Mucosa of rectum (tissue), 2 donors: ENCODE data around the gene LYSMD2.
A peak's percentile ranks its signal among the peaks of the same experiment; 100 is the strongest.

Source experiments
- H3K27ac ChIP-seq, 2 donors: one replicate each; pipeline ENCODE4 v1.7.0; 2013; ENCODE audit warnings: inconsistent platforms in 2 of 2, low read depth in 2 of 2, low read length in 2 of 2
- H3K27me3 ChIP-seq, 2 donors: one replicate each; pipeline ENCODE4 v1.7.0; 2013; ENCODE audit warnings: low read length in 2 of 2; ENCODE audit not compliant: control insufficient read depth in 2 of 2, insufficient read depth in 2 of 2
- H3K36me3 ChIP-seq, 2 donors: one replicate each; pipeline ENCODE4 v1.7.0; 2013; ENCODE audit warnings: low read length in 2 of 2; ENCODE audit not compliant: control insufficient read depth in 2 of 2, insufficient read depth in 2 of 2
- H3K4me1 ChIP-seq, 2 donors: one replicate each; pipeline ENCODE4 v1.7.0; 2013; ENCODE audit warnings: low read length in 2 of 2, mild to moderate bottlenecking in 1 of 2; ENCODE audit not compliant: control insufficient read depth in 2 of 2, insufficient read depth in 2 of 2
- H3K4me3 ChIP-seq, 2 donors: one replicate each; pipeline ENCODE4 v1.7.0; 2013; ENCODE audit warnings: low read length in 2 of 2
- H3K9ac ChIP-seq, 2 donors: one replicate each; pipeline ENCODE4 v1.7.0; 2013; ENCODE audit warnings: low read length in 2 of 2, low read depth in 1 of 2, mild to moderate bottlenecking in 1 of 2
- H3K9me3 ChIP-seq, 2 donors: one replicate each; pipeline ENCODE4 v1.7.0; 2013; ENCODE audit warnings: low read length in 2 of 2; ENCODE audit not compliant: control insufficient read depth in 2 of 2
- donor health status: healthy.
- donor health status: Normal muscosa, but diverticular disease.

Gene LYSMD2

DNA sequence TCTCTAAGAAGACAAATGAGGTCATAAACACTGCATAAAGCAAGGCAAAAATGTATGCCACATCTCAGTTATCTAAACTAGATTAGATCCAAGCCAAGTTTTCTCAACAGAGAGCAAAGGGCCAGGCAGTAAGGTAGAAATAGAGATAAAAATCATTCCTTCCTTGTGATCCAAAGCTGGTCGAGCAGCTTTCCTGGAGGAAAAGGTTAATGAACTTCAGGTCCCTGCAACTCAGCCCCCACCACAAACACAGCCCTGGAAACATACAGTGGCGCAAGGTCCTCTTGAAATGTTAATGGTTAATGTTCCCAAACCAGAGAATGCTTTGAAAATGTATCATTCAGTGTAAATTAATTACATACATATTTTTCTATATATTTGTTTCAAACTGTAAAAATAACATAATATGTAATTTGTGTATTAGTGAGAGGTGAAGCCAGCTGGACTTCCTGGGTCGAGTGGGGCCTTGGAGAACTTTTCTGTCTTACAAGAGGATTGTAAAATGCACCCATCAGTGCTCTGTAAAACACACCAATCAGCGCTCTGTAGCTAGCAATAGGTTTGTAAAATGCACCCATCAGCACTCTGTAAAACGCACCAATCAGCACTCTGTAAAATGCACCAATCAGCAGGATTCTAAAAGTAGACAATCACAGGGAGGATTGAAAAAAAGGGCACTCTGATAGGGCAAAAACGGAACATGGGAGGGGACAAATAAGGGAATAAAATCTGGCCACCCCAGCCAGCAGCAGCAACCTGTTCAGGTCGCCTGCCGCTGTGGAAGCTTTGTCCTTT, 17.1 kb downstream of the LYSMD2 start:
- H3K9ac ChIP-seq = no peak overlapping the region
- peaks cover 0 to 3% of the 10 kb centered on the region in 2 donors for H3K4me1 ChIP-seq
- H3K27ac ChIP-seq = no peak overlapping the region
- H3K4me3 ChIP-seq = no peak overlapping the region
- no peaks in the 10 kb centered on the region for H3K27me3 ChIP-seq
- H3K36me3 ChIP-seq = peaks cover 2% of the 10 kb centered on the region in 2 donors
- no peaks in the 10 kb centered on the region for H3K9me3 ChIP-seq

DNA sequence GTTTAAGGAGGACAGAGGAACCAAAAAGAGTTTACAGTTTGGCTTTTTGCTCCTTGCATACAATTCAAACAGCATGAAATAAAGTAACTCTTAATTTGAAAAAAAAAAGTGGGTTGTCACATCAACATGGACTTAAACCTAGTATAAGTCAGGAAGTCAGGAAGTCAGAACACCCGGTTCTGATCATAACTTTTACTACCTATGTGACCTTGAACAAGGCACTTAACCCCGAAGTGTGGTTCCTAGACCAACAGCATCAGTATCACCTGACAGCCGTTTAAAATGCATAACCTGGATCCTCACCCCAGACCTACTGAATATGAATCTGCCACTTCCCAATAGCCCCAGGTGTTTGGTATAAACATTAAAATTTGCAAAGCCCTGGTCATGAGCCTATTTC, 18.7 kb downstream of the LYSMD2 start:
- Histone ChIP-seq H3K27me3 (no peaks in the 10 kb centered on the region), H3K27ac (no peak overlapping the region), H3K9me3 (no peaks in the 10 kb centered on the region), H3K36me3 (peaks cover 2% of the 10 kb centered on the region in 2 donors), H3K9ac (no peak overlapping the region), H3K4me1 (peaks cover 0 to 3% of the 10 kb centered on the region in 2 donors), H3K4me3 (no peak overlapping the region)

DNA sequence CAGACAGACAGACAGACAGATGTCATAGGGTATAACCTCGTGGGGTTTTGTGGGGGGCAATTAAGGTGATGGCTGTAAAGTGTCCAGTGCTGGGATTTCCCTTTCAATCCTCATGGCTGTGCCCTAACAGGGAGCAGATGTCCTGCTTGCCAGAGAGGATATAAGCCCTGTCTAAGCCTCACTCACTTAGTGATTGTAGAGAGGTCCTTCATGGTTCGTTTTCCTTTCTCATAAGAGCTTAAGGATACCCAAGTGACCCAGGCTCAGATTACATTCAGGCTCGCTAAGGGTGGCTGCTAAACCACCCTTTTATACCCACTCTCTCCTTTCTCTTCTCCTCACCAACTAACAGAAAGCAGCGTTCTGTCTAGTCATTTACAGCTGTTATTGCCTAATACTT, 19.2 kb downstream of the LYSMD2 start:
- Histone ChIP-seq H3K4me1 (peaks cover 0 to 3% of the 10 kb centered on the region in 2 donors), H3K36me3 (peaks cover under 1 to 2% of the 10 kb centered on the region in 2 donors), H3K9me3 (no peaks in the 10 kb centered on the region), H3K4me3 (no peak overlapping the region), H3K27me3 (no peaks in the 10 kb centered on the region), H3K9ac (no peak overlapping the region), H3K27ac (no peak overlapping the region)

DNA sequence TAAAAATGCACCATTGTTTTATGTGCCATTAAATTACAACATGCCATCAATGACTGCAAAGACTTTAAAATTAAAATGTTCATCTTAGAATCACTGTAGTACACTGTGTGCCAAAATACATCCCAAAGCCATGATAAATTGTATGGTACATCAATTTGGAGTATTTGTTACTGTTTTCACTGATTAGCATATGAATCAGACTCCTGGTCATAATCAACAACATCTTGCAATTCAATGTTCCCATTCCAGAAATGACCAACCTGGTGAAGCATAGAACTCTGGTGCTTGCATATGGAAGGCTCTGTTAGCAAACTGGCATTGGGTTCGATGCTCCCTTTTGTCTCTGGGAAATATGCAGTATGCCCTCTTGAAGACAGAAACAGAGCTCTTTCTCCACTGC, 22.5 kb downstream of the LYSMD2 start:
- Histone ChIP-seq H3K4me1 (peaks cover 0 to 3% of the 10 kb centered on the region in 2 donors), H3K9ac (no peak overlapping the region), H3K27me3 (no peaks in the 10 kb centered on the region), H3K27ac (no peak overlapping the region), H3K36me3 (no peaks in the 10 kb centered on the region), H3K4me3 (no peak overlapping the region), H3K9me3 (no peaks in the 10 kb centered on the region)

DNA sequence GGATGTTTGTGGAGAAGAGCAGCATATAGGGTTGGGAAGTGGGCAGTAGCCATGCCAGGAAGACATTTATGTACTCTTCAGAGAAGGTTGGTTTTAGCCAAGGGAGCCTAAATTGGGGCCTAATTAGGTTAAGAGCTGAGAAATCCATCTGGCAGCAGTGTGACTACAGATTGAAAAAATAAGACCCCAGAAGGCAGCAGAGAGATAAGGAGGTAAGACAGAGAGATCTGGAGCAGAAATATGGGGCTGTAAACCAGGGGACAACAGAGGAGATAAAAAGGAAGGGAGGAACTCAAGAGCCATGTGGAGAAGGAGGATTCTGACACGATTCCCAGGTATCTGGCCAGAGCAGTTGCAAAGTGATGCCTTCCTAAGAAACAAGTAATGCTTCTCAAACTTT, 23.3 kb downstream of the LYSMD2 start:
- Histone ChIP-seq H3K27ac (no peak overlapping the region), H3K36me3 (no peaks in the 10 kb centered on the region), H3K9ac (no peak overlapping the region), H3K9me3 (no peaks in the 10 kb centered on the region), H3K27me3 (no peaks in the 10 kb centered on the region), H3K4me1 (peaks cover 0 to 3% of the 10 kb centered on the region in 2 donors), H3K4me3 (no peak overlapping the region)

DNA sequence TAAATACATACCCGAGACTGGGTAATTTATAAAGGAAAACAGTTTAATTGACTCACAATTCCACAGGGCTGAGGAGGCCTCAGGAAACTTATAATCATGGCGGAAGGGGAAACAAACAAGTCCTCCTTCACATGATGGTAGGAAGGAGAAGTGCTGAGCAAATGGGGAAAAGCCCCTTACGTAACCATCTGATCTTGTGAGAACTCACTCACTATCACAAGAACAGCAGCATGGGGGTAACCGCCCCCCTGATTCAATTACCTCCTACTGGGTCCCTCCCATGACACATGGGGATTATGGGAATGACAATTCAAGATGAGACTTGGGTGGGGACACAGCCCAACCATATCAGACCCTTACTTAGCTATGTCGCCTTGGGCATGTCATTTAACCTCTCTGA, 28.4 kb downstream of the LYSMD2 start:
- H3K9ac ChIP-seq = peak overlapping the region in 1 of 2 donors; percentile 15
- no peaks in the 10 kb centered on the region for H3K36me3 ChIP-seq
- H3K4me3 ChIP-seq = peak overlapping the region; percentile 24 to 45
- no peaks in the 10 kb centered on the region for H3K9me3 ChIP-seq
- H3K27me3 ChIP-seq = no peaks in the 10 kb centered on the region
- H3K27ac ChIP-seq = peak overlapping the region in 1 of 2 donors; percentile 52
- H3K4me1 ChIP-seq = peaks cover 5% of the 10 kb centered on the region in 2 donors

DNA sequence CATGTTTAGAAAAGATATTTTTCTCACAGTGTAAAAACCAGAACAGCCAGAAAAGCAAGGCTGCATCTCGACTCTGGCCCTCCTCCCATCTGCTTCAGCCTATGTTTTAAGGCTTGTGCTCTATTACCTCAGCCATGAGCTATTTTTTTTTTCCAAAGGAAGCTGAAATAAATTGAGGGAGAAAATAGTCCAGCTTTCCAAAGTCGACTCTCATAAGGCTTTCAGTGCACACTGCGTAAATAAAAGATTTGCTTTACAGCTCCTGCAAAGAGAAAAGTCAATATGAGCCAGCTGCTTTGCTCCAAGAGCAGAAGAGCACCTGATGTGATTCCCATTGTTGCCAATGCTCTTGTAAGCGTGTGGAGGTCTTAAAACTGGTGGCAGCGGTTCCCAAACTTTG, 29.4 kb downstream of the LYSMD2 start:
- peaks cover 5% of the 10 kb centered on the region in 2 donors for H3K4me1 ChIP-seq
- no peaks in the 10 kb centered on the region for H3K36me3 ChIP-seq
- H3K9me3 ChIP-seq = no peaks in the 10 kb centered on the region
- peak overlapping the region; percentile 18 to 52 for H3K27ac ChIP-seq
- no peak overlapping the region for H3K9ac ChIP-seq
- H3K27me3 ChIP-seq = no peaks in the 10 kb centered on the region
- H3K4me3 ChIP-seq = peak overlapping the region; percentile 24 to 45

DNA sequence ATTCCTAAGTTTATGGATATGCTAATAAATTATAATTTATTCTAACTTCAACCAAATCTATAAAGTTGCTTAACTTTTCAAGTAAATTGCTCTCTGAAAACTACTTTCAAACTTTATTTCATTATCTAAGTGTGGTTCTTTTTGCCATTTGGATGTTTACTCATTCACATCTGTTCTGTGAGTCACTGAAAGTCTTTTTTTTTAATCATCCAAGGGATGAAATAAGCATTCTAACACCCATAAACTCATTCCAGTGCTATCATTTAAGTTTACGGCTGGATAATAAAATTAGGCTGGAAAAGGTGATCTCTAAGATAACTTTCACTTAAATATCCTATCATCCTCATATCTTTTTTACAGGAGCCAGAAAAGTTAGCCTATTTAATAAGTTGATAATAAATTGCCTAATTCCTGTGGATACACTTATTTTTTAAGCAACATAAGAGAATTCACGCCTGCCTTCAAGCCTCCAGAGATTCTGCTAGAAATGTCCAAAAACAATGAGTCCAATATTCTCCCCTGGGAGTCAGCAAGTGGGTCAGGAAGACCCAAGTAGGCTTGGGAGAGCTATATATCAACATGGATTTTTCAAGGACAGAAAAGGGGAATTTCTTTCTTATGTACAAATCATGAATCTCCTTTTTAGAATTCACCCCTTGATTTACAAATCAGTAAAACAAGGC, 30.4 kb downstream of the LYSMD2 start:
- Histone ChIP-seq H3K9me3 (no peaks in the 10 kb centered on the region), H3K4me1 (peaks cover 5% of the 10 kb centered on the region in 2 donors), H3K27ac (no peak overlapping the region), H3K4me3 (no peak overlapping the region), H3K27me3 (no peaks in the 10 kb centered on the region), H3K36me3 (no peaks in the 10 kb centered on the region), H3K9ac (no peak overlapping the region)

DNA sequence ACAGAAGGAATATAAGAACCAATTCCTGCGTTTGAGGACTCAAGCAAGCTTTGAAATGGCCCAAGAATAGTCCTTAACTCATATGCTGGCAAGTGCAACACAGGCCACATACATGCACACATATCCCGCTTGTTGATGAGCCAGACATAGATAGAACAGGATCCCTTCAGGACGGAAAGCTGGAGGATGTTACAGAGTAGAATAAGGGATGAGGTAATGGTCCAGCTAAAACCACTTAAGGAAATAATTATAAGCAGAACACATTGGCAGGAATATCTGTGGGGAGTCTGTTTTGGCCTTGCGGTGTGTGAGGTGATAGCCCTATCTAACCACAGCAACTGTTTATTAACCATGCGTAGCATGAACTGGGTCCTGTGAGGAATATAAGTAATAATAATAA, 31.2 kb downstream of the LYSMD2 start:
- peaks cover 5% of the 10 kb centered on the region in 2 donors for H3K4me1 ChIP-seq
- H3K4me3 ChIP-seq = no peak overlapping the region
- H3K36me3 ChIP-seq = no peaks in the 10 kb centered on the region
- no peak overlapping the region for H3K27ac ChIP-seq
- H3K9ac ChIP-seq = no peak overlapping the region
- no peaks in the 10 kb centered on the region for H3K27me3 ChIP-seq
- H3K9me3 ChIP-seq = no peaks in the 10 kb centered on the region

DNA sequence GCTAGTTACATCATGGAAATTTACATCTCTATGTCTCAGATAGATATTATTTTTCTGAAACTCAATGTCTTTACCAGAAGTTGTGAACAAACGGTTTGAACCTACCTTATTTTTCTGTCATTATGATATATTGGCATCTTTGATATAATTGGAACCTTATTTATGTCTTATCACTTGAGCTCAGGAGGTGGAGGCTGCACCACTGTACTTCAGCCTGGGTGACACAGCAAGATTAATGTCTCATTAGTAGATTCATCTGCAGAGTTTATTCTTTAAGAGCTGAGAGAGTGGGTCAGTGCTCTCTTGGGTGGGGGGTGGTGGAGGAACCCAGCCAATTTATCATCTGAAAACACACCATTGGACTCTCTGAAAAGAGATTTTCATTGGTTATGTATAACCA, 34.7 kb downstream of the LYSMD2 start:
- Histone ChIP-seq H3K9me3 (no peaks in the 10 kb centered on the region), H3K27ac (no peak overlapping the region), H3K9ac (no peak overlapping the region), H3K4me3 (no peak overlapping the region), H3K4me1 (peaks cover 3 to 5% of the 10 kb centered on the region in 2 donors), H3K36me3 (no peaks in the 10 kb centered on the region), H3K27me3 (no peaks in the 10 kb centered on the region)
